ENCODE results near the gene OOSP3.

DNA sequence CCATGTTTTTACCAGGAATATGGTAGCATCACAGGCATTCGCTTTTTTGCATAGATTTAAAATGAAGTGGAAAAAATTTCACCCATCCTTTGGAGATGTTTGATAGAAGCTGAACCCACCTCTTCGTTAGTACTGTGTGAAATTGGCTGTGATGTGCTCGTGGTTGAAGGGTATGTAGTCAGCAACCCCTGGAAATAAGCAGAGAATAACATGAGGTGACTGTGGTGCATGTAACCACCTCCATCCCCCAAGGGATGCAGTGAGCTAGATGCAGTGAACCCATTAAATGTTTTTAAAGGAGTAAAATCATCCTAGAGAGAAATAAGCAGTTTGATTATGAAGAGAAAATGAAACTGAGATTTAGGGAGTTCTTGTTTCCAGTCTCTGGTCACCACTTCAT lies 49.2 kb upstream of the OOSP3 start:
- TF ChIP-seq, protein P1, sequence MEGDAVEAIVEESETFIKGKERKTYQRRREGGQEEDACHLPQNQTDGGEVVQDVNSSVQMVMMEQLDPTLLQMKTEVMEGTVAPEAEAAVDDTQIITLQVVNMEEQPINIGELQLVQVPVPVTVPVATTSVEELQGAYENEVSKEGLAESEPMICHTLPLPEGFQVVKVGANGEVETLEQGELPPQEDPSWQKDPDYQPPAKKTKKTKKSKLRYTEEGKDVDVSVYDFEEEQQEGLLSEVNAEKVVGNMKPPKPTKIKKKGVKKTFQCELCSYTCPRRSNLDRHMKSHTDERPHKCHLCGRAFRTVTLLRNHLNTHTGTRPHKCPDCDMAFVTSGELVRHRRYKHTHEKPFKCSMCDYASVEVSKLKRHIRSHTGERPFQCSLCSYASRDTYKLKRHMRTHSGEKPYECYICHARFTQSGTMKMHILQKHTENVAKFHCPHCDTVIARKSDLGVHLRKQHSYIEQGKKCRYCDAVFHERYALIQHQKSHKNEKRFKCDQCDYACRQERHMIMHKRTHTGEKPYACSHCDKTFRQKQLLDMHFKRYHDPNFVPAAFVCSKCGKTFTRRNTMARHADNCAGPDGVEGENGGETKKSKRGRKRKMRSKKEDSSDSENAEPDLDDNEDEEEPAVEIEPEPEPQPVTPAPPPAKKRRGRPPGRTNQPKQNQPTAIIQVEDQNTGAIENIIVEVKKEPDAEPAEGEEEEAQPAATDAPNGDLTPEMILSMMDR (optimal IDR thresholded peaks at IDR 0.05 in 1 of 3, IDR thresholded peaks at IDR 0.05 in 1 of 3, conservative IDR thresholded peaks at IDR 0.05 in 1 of 3; ENCODE audit: extremely low read depth in 1 of 3, insufficient read depth in 2 of 3, low read length in 3 of 3), result no peak
- TF ChIP-seq EZH2 (IDR thresholded peaks at IDR 0.05; ENCODE audit: low read length), result no peak
